K562 (cell line): ENCODE measurements around the gene EPSTI1.

ENCODE experiments used
- CTCF ChIP-seq, 3 experiments: IDR thresholded peaks in 2 of 3; conservative IDR thresholded peaks in 1 of 3; 2 replicates each; pipeline ENCODE4 v1.5.1; 2011 to 2012; ENCODE audit warnings: low read length in 3 of 3, mild to moderate bottlenecking in 3 of 3, control low read depth in 2 of 3, improper control_type of control experiment in 1 of 3, inconsistent platforms in 1 of 3, low read depth in 1 of 3, mixed read lengths in 1 of 3, moderate library complexity in 1 of 3; ENCODE audit not compliant: insufficient read depth in 2 of 3
- DDX20 ChIP-seq: fragments of 450-650 bp; IDR thresholded peaks from 2 replicates; pipeline ENCODE4 v1.6.1; 2016; ENCODE audit warnings: missing genetic modification characterization, low read depth, mild to moderate bottlenecking, missing compliant biosample characterization, moderate library complexity
- GTF2E2 ChIP-seq: fragments of 200-800 bp; sonication (Bioruptor generic); IDR thresholded peaks from 2 replicates; pipeline ENCODE4 v1.6.1; 2016; ENCODE audit warnings: missing genetic modification characterization, missing compliant biosample characterization
- MAFF ChIP-seq: IDR thresholded peaks from 2 replicates; pipeline ENCODE4 v1.6.1; 2012; ENCODE audit warnings: low read length, improper control_type of control experiment
- PATZ1 ChIP-seq: fragments of 250-450 bp; sonication (Bioruptor Pico); IDR thresholded peaks from 2 replicates; pipeline ENCODE4 v1.5.0; 2020; ENCODE audit warnings: mild to moderate bottlenecking, borderline replicate concordance
- POLR2AphosphoS5 ChIP-seq: IDR thresholded peaks from 2 replicates; pipeline ENCODE4 v1.6.1; 2011; ENCODE audit warnings: mild to moderate bottlenecking, low read depth, low read length, moderate library complexity; ENCODE audit not compliant: control insufficient read depth, insufficient read depth
- RAD21 ChIP-seq, 2 experiments: fragments of 250-450 bp in 1 of 2; fragments of 450-650 bp in 1 of 2; sonication (Bioruptor Pico) in 1 of 2; formaldehyde crosslinking in 1 of 2; IDR thresholded peaks in 1 of 2; conservative IDR thresholded peaks in 1 of 2; 2 replicates each; pipeline versions ENCODE4 v1.4.0 to v1.8.0; 2020 to 2022; ENCODE audit warnings: mild to moderate bottlenecking in 2 of 2, moderate library complexity in 1 of 2
- REST ChIP-seq, 2 experiments: fragments of 450-650 bp; formaldehyde crosslinking in 1 of 2; IDR thresholded peaks; 2 replicates each; pipeline versions ENCODE4 v1.4.0 to v1.6.1; 2014 to 2020; ENCODE audit warnings: mild to moderate bottlenecking in 2 of 2, borderline replicate concordance in 1 of 2, low read depth in 1 of 2
- RFX5 ChIP-seq: IDR thresholded peaks from 2 replicates; pipeline ENCODE4 v1.6.1; 2011; ENCODE audit warnings: low read depth, mild to moderate bottlenecking, improper control_type of control experiment, low read length
- SIN3A ChIP-seq, 2 experiments: fragments of 150-350 bp in 1 of 2; IDR thresholded peaks; 2 replicates each; pipeline ENCODE4 v1.6.1; 2011 to 2016; ENCODE audit warnings: borderline replicate concordance in 2 of 2, low read depth in 2 of 2, low read length in 2 of 2, mild to moderate bottlenecking in 2 of 2, moderate library complexity in 2 of 2; ENCODE audit not compliant: control insufficient read depth in 1 of 2
- ZC3H4 ChIP-seq: sonication (generic); formaldehyde crosslinking; IDR thresholded peaks from 2 replicates; pipeline ENCODE4 v1.9.0; 2021; ENCODE audit warnings: missing genetic modification reagents, borderline replicate concordance
- ZFX ChIP-seq: sonication (generic); formaldehyde crosslinking; IDR thresholded peaks from 2 replicates; pipeline ENCODE4 v1.8.0; 2022; ENCODE audit warnings: mild to moderate bottlenecking, missing genetic modification reagents, moderate library complexity
- ZNF41 ChIP-seq: fragments of 250-450 bp; sonication (Bioruptor Pico); conservative IDR thresholded peaks from 2 replicates; pipeline ENCODE4 v1.4.0; 2020; ENCODE audit warnings: mild to moderate bottlenecking

GRCh38 chr13:42874221-42874620 is 117.8 kb downstream of the EPSTI1 start:
- TF ChIP-seq PATZ1 (CRISPR knock-in tag) (no peak), CTCF (IDR thresholded peaks at IDR 0.05 in 2 of 3, conservative IDR thresholded peaks at IDR 0.05 in 1 of 3; ENCODE audit: insufficient read depth in 2 of 3, low read depth in 1 of 3, low read length in 3 of 3) (no peak), RFX5 (no peak), REST (IDR thresholded peaks at IDR 0.05; ENCODE audit: borderline replicate concordance) (no peak), REST (CRISPR knock-in tag; IDR thresholded peaks at IDR 0.05; ENCODE audit: low read depth) (no peak), RAD21 (CRISPR knock-in tag; conservative IDR thresholded peaks at IDR 0.05 in 1 of 2, IDR thresholded peaks at IDR 0.05 in 1 of 2) (no peak), MAFF (no peak), SIN3A (IDR thresholded peaks at IDR 0.05; ENCODE audit: borderline replicate concordance in 2 of 2, control insufficient read depth in 1 of 2, low read depth in 2 of 2, low read length in 2 of 2) (no peak), POLR2AphosphoS5 (no peak), GTF2E2 (tag) (no peak), ZFX (CRISPR knock-in tag) (no peak), ZC3H4 (CRISPR knock-in tag) (no peak), DDX20 (tag) (no peak), ZNF41 (CRISPR knock-in tag) (no peak)
